ENCODE results near the gene TMEM132D. TPM values are rescaled to one million over a fixed set of nuclear protein-coding genes. Genes with fewer than 3 reads are reported as not detected.

The TMEM132D gene
- polyA plus RNA-seq, 1 donor from 2014 or later, result 1.3 TPM

DNA sequence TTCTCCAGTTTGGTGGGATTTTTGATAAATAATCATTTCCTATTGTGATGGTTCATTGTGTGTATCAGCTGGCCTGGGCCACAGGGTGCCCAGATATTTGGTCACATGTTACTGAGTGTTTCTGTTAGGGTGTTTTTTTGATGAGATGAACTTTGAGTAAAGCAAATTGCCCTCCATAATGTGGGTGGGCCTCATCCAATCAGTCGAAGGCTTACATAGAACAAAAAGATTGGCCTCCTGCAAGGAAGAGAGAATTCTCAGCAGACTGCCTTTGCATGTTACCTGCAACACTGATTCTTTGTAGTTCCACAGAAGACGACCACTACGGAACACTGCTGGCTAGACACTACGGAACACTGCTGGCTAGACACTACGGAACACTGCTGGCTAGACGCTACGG lies 609.0 kb downstream of the TMEM132D start:
- Histone ChIP-seq H3K27ac (ENCODE audit: low read length) (no peak overlapping the region), H3F3A (ENCODE audit: insufficient read depth, low read length, poor library complexity, severe bottlenecking) (no peaks in the 10 kb centered on the region), H3K9ac (ENCODE audit: low read length) (no peak overlapping the region), H3K9me3 (ENCODE audit: low read length) (no peaks in the 10 kb centered on the region), H3K79me2 (replicated peaks; ENCODE audit: insufficient read depth, low read length) (no peaks in the 10 kb centered on the region), H3K27me3 (ENCODE audit: insufficient read depth, low read depth, low read length) (no peaks in the 10 kb centered on the region), H3K4me3 (ENCODE audit: low read length) (no peak overlapping the region), H3K4me2 (ENCODE audit: low read length) (no peak overlapping the region), H3K36me3 (ENCODE audit: insufficient read depth, low read length) (no peaks in the 10 kb centered on the region), H3K9me2 (ENCODE audit: insufficient read depth, low read length) (no peaks in the 10 kb centered on the region), H4K20me1 (ENCODE audit: insufficient read depth) (no peaks in the 10 kb centered on the region), H2AFZ (ENCODE audit: low read depth, low read length) (no peak overlapping the region)
- TF ChIP-seq EZH2 (IDR thresholded peaks at IDR 0.05; ENCODE audit: borderline replicate concordance, insufficient read depth, low read length, poor library complexity, severe bottlenecking) (no peak), TAF1 (IDR thresholded peaks at IDR 0.05; ENCODE audit: low read depth) (no peak), RAD21 (conservative IDR thresholded peaks at IDR 0.05) (no peak), SMC3 (conservative IDR thresholded peaks at IDR 0.05; ENCODE audit: poor library complexity) (no peak), POLR2AphosphoS5 (IDR thresholded peaks at IDR 0.05) (no peak), MXI1 (conservative IDR thresholded peaks at IDR 0.05; ENCODE audit: poor library complexity, severe bottlenecking) (no peak), EP300 (conservative IDR thresholded peaks at IDR 0.05; ENCODE audit: poor library complexity, severe bottlenecking) (no peak)
- TF ChIP-seq, protein P1, sequence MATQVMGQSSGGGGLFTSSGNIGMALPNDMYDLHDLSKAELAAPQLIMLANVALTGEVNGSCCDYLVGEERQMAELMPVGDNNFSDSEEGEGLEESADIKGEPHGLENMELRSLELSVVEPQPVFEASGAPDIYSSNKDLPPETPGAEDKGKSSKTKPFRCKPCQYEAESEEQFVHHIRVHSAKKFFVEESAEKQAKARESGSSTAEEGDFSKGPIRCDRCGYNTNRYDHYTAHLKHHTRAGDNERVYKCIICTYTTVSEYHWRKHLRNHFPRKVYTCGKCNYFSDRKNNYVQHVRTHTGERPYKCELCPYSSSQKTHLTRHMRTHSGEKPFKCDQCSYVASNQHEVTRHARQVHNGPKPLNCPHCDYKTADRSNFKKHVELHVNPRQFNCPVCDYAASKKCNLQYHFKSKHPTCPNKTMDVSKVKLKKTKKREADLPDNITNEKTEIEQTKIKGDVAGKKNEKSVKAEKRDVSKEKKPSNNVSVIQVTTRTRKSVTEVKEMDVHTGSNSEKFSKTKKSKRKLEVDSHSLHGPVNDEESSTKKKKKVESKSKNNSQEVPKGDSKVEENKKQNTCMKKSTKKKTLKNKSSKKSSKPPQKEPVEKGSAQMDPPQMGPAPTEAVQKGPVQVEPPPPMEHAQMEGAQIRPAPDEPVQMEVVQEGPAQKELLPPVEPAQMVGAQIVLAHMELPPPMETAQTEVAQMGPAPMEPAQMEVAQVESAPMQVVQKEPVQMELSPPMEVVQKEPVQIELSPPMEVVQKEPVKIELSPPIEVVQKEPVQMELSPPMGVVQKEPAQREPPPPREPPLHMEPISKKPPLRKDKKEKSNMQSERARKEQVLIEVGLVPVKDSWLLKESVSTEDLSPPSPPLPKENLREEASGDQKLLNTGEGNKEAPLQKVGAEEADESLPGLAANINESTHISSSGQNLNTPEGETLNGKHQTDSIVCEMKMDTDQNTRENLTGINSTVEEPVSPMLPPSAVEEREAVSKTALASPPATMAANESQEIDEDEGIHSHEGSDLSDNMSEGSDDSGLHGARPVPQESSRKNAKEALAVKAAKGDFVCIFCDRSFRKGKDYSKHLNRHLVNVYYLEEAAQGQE (IDR thresholded peaks at IDR 0.05; ENCODE audit: borderline replicate concordance), result no peak
- TF ChIP-seq, protein P2, sequence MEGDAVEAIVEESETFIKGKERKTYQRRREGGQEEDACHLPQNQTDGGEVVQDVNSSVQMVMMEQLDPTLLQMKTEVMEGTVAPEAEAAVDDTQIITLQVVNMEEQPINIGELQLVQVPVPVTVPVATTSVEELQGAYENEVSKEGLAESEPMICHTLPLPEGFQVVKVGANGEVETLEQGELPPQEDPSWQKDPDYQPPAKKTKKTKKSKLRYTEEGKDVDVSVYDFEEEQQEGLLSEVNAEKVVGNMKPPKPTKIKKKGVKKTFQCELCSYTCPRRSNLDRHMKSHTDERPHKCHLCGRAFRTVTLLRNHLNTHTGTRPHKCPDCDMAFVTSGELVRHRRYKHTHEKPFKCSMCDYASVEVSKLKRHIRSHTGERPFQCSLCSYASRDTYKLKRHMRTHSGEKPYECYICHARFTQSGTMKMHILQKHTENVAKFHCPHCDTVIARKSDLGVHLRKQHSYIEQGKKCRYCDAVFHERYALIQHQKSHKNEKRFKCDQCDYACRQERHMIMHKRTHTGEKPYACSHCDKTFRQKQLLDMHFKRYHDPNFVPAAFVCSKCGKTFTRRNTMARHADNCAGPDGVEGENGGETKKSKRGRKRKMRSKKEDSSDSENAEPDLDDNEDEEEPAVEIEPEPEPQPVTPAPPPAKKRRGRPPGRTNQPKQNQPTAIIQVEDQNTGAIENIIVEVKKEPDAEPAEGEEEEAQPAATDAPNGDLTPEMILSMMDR (IDR thresholded peaks at IDR 0.05; ENCODE audit: poor library complexity, severe bottlenecking), result no peak

DNA sequence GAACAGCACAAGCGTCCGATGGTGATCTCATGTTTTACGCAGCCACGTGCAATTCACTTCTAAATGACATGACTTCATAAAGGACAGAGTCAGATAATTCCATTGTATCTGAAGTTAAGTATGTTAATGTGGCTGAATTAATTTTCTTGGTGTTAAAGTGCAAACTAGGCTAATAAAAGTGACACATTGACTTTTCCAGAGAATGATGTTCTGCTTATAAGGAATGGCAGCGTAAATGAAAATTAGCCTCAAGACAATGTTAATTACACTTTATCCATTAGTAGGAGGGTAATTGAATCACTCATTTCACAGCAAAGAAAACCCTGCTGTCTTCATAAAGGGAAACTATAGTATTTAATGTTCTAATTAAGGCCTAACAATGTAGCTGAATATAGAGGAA lies 624.1 kb downstream of the TMEM132D start:
- Histone ChIP-seq H3K9me3 (ENCODE audit: low read length) (no peaks in the 10 kb centered on the region), H2AFZ (ENCODE audit: low read depth, low read length) (no peak overlapping the region), H4K20me1 (ENCODE audit: insufficient read depth) (no peaks in the 10 kb centered on the region), H3K27ac (ENCODE audit: low read length) (no peak overlapping the region), H3K9me2 (ENCODE audit: insufficient read depth, low read length) (no peaks in the 10 kb centered on the region), H3K4me2 (ENCODE audit: low read length) (no peak overlapping the region), H3K4me3 (ENCODE audit: low read length) (no peak overlapping the region), H3F3A (ENCODE audit: insufficient read depth, low read length, poor library complexity, severe bottlenecking) (no peaks in the 10 kb centered on the region), H3K36me3 (ENCODE audit: insufficient read depth, low read length) (no peaks in the 10 kb centered on the region), H3K79me2 (replicated peaks; ENCODE audit: insufficient read depth, low read length) (no peaks in the 10 kb centered on the region), H3K9ac (ENCODE audit: low read length) (no peak overlapping the region), H3K27me3 (ENCODE audit: insufficient read depth, low read depth, low read length) (no peaks in the 10 kb centered on the region)
- no peak for TF ChIP-seq EZH2 (IDR thresholded peaks at IDR 0.05; ENCODE audit: borderline replicate concordance, insufficient read depth, low read length, poor library complexity, severe bottlenecking)

All from neural cell (in vitro differentiated cells).